ENCODE measurements around the gene ANK3.

ANK3 gene

DNA sequence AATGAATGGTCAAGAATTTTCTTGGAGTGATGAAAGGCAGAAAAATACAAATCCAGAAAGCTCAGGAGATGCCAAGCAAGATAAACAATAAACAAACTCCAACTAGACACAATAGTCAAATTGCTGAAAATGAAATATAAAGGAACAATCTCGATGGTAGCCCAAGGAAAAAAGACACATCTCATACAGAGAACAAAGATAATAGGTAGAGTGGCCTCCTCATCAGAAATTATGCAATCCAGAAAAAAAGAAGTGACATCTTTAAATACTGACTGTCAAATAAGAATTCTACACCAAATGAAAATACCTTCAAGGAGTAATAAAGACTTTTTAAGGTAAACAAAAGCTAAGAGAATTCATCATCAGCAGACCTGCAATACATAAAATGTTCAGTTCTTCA lies 150.4 kb downstream of the ANK3 start (continued):
- no peak for TF ChIP-seq ZNF560 (tag by site-specific recombination; IDR thresholded peaks at IDR 0.05; ENCODE audit: borderline replicate concordance)
- no peak for TF ChIP-seq ZNF518A (tag by site-specific recombination; conservative IDR thresholded peaks at IDR 0.05; ENCODE audit: low read depth)
- TF ChIP-seq SCRT2 (tag by site-specific recombination; IDR thresholded peaks at IDR 0.05) = no peak
- no peak for TF ChIP-seq ZNF707 (tag by site-specific recombination; IDR thresholded peaks at IDR 0.05)
- no peak for TF ChIP-seq PBX3 (CRISPR knock-in tag; IDR thresholded peaks at IDR 0.05)
- TF ChIP-seq, protein P1, sequence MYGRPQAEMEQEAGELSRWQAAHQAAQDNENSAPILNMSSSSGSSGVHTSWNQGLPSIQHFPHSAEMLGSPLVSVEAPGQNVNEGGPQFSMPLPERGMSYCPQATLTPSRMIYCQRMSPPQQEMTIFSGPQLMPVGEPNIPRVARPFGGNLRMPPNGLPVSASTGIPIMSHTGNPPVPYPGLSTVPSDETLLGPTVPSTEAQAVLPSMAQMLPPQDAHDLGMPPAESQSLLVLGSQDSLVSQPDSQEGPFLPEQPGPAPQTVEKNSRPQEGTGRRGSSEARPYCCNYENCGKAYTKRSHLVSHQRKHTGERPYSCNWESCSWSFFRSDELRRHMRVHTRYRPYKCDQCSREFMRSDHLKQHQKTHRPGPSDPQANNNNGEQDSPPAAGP (tag by site-specific recombination; IDR thresholded peaks at IDR 0.05) = no peak
- TF ChIP-seq ZNF211 (tag by site-specific recombination; IDR thresholded peaks at IDR 0.05; ENCODE audit: low read depth) = no peak

- no peaks in the 10 kb centered on the region for H3K4me1 ChIP-seq (ENCODE audit: control insufficient read depth, insufficient read depth, low read length)
- POLR2A ChIA-PET = no interaction called here
- H3K36me3 ChIP-seq (ENCODE audit: control insufficient read depth in 2 of 2, insufficient read depth in 1 of 2, low read length in 2 of 2) = no peaks in the 10 kb centered on the region
- H3K4me3 ChIP-seq (ENCODE audit: low read depth, low read length) = no peak overlapping the region
- CTCF ChIA-PET = interaction anchor here (0.6 to 2.4 kb wide), 15 partner anchors 12 to 412 kb away, joined by 3 to 16 read pairs (median 4); no protein-coding TSS in a partner anchor
- TF ChIP-seq ZBTB1 (tag by site-specific recombination; IDR thresholded peaks at IDR 0.05) (no peak), IKZF3 (tag by site-specific recombination; IDR thresholded peaks at IDR 0.05) (no peak), ZBTB7A (tag by site-specific recombination; IDR thresholded peaks at IDR 0.05; ENCODE audit: low read depth) (no peak), ZNF561 (tag by site-specific recombination; IDR thresholded peaks at IDR 0.05; ENCODE audit: borderline replicate concordance) (no peak), MYNN (tag by site-specific recombination; IDR thresholded peaks at IDR 0.05; ENCODE audit: borderline replicate concordance) (no peak), ZNF521 (tag by site-specific recombination; IDR thresholded peaks at IDR 0.05) (no peak)
- TF ChIP-seq, protein P2, sequence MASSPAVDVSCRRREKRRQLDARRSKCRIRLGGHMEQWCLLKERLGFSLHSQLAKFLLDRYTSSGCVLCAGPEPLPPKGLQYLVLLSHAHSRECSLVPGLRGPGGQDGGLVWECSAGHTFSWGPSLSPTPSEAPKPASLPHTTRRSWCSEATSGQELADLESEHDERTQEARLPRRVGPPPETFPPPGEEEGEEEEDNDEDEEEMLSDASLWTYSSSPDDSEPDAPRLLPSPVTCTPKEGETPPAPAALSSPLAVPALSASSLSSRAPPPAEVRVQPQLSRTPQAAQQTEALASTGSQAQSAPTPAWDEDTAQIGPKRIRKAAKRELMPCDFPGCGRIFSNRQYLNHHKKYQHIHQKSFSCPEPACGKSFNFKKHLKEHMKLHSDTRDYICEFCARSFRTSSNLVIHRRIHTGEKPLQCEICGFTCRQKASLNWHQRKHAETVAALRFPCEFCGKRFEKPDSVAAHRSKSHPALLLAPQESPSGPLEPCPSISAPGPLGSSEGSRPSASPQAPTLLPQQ (tag by site-specific recombination; IDR thresholded peaks at IDR 0.05) = no peak
- H3K27ac ChIP-seq (ENCODE audit: extremely low read depth, low read depth, low read length) = no peak overlapping the region
- no peaks in the 10 kb centered on the region for H3K9me3 ChIP-seq (ENCODE audit: control insufficient read depth, insufficient read depth, low read depth, low read length)
Measured at GRCh38 chr10:60238759-60239100, 150.9 kb downstream of the ANK3 start.
